Activated naive CD4-positive, alpha-beta T cell treated with anti-CD3 and anti-CD28 coated beads, Interleukin-2, amount 10 ng/mL, durations not matched to agents 7 days and 5 days (primary cell): Measurements from ENCODE around the gene UBASH3A.
A peak's percentile ranks its signal among the peaks of the same experiment; 100 is the strongest.

Source experiments
- CTCF ChIA-PET: fragments of 350-600 bp; sonication (Branson Sonifier 250); formaldehyde crosslinking; loops from one replicate; lab custom pipeline; 2021; ENCODE audit warnings: antibody characterized with exemption; lab: Charles Lee
- DNase-seq: peaks from one replicate; pipeline ENCODE4 v3.0.0-alpha.2; 2020
- H3K27ac Mint-ChIP-seq: one replicate; pipeline ENCODE4 v1.8.0; 2021; ENCODE audit warnings: mild to moderate bottlenecking, moderate library complexity, mixed read lengths
- H3K27me3 Mint-ChIP-seq: one replicate; pipeline ENCODE4 v1.8.0; 2021; ENCODE audit warnings: mild to moderate bottlenecking, mixed read lengths
- H3K36me3 Mint-ChIP-seq: one replicate; pipeline ENCODE4 v1.8.0; 2021; ENCODE audit warnings: mixed read lengths
- H3K4me1 Mint-ChIP-seq: one replicate; pipeline ENCODE4 v1.8.0; 2021; ENCODE audit warnings: mixed read lengths
- H3K4me3 Mint-ChIP-seq: one replicate; pipeline ENCODE4 v1.8.0; 2021; ENCODE audit warnings: mild to moderate bottlenecking, moderate library complexity, mixed read lengths
- H3K9me3 Mint-ChIP-seq: one replicate; pipeline ENCODE4 v1.8.0; 2021; ENCODE audit warnings: mixed read lengths

The UBASH3A gene

DNA sequence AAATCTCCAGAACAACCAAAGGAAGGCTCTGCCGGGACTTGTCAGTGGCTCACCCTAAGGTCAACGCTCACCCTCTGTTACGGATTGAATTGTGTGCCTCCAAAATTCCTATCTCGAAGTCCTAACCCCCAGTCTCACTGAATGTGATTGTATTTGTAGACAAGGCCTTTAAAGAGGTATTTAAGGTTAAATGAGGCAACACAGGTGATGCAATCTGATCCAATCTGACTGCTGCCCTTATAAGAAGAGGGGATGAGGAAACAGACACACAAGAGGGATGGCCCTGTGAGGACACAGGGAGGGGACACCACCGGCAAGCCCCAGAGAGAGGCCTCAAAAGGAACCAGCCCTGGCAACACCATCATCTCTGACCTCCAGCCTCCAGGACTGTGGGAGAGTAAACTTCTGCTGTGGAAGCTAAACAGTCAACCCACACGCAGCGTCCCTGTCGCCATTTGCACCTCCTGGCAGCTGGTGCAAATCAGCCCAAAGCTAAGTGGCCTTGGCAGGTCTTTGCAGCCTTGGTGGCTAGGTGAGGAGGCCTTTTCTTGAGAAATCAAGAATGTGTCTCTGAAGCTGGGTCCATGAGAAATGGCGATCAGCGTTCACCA, 24.2 kb downstream of the UBASH3A start:
- H3K36me3 Mint-ChIP-seq: peaks cover 84% of the 10 kb centered on the region
- H3K9me3 Mint-ChIP-seq: peaks cover 7% of the 10 kb centered on the region
- H3K4me3 Mint-ChIP-seq: no peak overlapping the region
- CTCF ChIA-PET: interaction anchor here (0.5 kb wide), 1 partner anchor 94 kb away, joined by 3 read pairs; no protein-coding TSS in a partner anchor
- H3K4me1 Mint-ChIP-seq: peaks cover 46% of the 10 kb centered on the region
- H3K27me3 Mint-ChIP-seq: no peaks in the 10 kb centered on the region
- no peak for DNase-seq
- H3K27ac Mint-ChIP-seq: no peak overlapping the region

GRCh38 chr21:42429021-42429420, 25.3 kb downstream of the UBASH3A start:
- H3K27ac Mint-ChIP-seq: no peak overlapping the region
- CTCF ChIA-PET: interaction anchor here (1.0 kb wide), 1 partner anchor 90 kb away, joined by 3 read pairs; no protein-coding TSS in a partner anchor
- peaks cover 7% of the 10 kb centered on the region for H3K9me3 Mint-ChIP-seq
- H3K36me3 Mint-ChIP-seq: peaks cover 84% of the 10 kb centered on the region
- DNase-seq: no peak
- H3K4me1 Mint-ChIP-seq: peaks cover 38% of the 10 kb centered on the region
- no peak overlapping the region for H3K4me3 Mint-ChIP-seq
- H3K27me3 Mint-ChIP-seq: no peaks in the 10 kb centered on the region

DNA sequence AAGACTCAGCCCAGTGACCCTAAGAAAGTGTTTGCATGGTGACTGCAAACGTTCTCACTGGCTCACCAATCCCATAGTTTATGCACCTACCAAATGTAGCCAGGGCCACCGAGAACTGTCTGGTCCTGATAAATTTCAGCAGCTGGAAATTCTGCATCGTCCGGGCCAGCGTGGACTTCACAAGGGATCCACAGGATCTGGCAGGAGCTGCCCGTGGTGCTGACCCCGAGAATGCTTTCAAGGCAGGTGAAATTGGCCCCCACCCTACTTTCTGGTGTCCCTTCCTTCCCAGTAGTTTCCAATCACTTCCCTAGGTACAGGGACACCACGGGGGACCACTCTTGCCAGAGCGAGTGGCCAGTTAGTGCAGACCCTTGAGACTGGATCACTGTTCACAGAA, 26.2 kb downstream of the UBASH3A start:
- peaks cover 38% of the 10 kb centered on the region for H3K4me1 Mint-ChIP-seq
- no peak overlapping the region for H3K4me3 Mint-ChIP-seq
- peaks cover 87% of the 10 kb centered on the region for H3K36me3 Mint-ChIP-seq
- H3K9me3 Mint-ChIP-seq: peaks cover 7% of the 10 kb centered on the region
- DNase-seq: no peak
- no peaks in the 10 kb centered on the region for H3K27me3 Mint-ChIP-seq
- CTCF ChIA-PET: interaction anchor here (0.6 kb wide), 1 partner anchor 393 kb away, joined by 4 read pairs; no protein-coding TSS in a partner anchor
- no peak overlapping the region for H3K27ac Mint-ChIP-seq

- Mint-ChIP-seq H3K9me3 (peaks cover 7% of the 10 kb centered on the region), H3K27me3 (no peaks in the 10 kb centered on the region), H3K4me1 (peaks cover 37% of the 10 kb centered on the region), H3K4me3 (no peak overlapping the region), H3K27ac (no peak overlapping the region), H3K36me3 (peaks cover 89% of the 10 kb centered on the region)
- CTCF ChIA-PET: interaction anchor here (0.6 kb wide), 1 partner anchor 392 kb away, joined by 4 read pairs; no protein-coding TSS in a partner anchor
- no peak for DNase-seq
Measured at GRCh38 chr21:42430521-42430920, 26.8 kb downstream of the UBASH3A start.

- Mint-ChIP-seq H3K27me3 (no peaks in the 10 kb centered on the region), H3K27ac (no peak overlapping the region), H3K4me3 (no peak overlapping the region), H3K4me1 (peaks cover 31% of the 10 kb centered on the region), H3K36me3 (peaks cover 91% of the 10 kb centered on the region), H3K9me3 (peaks cover 7% of the 10 kb centered on the region)
- CTCF ChIA-PET: no interaction called here
- DNase-seq: no peak
Measured at GRCh38 chr21:42431196-42431595, 27.5 kb downstream of the UBASH3A start.

DNA sequence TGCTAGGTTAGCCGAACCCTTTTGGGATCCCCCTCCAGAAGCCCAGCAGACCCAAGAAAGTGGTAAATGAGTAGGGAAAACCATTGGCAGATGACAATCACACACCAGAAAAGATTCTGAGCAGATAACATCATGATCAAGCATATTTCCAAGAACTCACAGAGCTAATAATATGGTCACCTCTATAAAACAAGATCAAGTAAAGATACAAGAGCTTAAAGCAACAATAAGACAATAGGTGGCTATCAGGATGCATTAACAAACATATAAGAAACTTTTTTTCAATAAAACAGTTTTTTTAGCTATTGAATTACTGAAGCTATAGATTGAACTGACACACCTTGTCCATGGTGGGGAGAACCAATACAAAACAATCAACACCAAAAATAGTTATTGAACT, 29.0 kb downstream of the UBASH3A start:
- Mint-ChIP-seq H3K4me3 (no peak overlapping the region), H3K27ac (no peak overlapping the region), H3K27me3 (no peaks in the 10 kb centered on the region), H3K4me1 (peaks cover 20% of the 10 kb centered on the region), H3K9me3 (peaks cover 7% of the 10 kb centered on the region), H3K36me3 (peaks cover 89% of the 10 kb centered on the region)
- no peak for DNase-seq
- CTCF ChIA-PET: interaction anchor here (1.0 kb wide), 1 partner anchor 51 kb away, joined by 3 read pairs; no protein-coding TSS in a partner anchor

DNA sequence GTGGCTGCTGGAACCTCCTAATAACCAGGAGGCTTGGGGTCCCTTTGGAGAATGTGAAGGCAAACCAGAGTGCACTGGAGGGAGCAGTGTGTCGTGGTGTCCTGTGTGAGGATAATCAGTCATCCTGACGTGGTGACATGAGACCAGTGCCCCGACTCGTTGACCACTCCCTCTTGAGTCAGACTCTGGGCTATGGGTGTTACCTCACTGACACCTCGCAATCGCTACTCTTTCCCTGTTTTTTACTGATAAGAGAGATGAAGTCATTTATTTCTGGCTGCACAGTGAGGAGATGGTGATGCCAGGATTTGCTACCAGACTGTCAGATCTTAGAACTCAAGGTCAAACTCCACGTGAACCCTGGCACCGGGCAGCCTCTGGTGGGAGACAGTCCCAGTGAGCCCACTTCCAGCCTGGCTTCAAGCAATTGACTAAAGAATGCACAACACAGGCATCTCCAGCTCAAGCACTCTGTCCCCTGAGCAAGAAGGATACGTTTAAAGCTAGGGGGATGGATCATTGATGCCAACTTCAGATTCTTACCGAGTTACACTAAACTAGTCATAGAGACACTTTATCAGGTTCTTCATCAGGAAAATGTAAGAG, 30.3 kb downstream of the UBASH3A start:
- H3K9me3 Mint-ChIP-seq: peaks cover 7% of the 10 kb centered on the region
- peaks cover 92% of the 10 kb centered on the region for H3K36me3 Mint-ChIP-seq
- no peaks in the 10 kb centered on the region for H3K27me3 Mint-ChIP-seq
- H3K27ac Mint-ChIP-seq: no peak overlapping the region
- no peak for DNase-seq
- H3K4me1 Mint-ChIP-seq: peaks cover 26% of the 10 kb centered on the region
- no peak overlapping the region for H3K4me3 Mint-ChIP-seq
- CTCF ChIA-PET: no interaction called here

DNA sequence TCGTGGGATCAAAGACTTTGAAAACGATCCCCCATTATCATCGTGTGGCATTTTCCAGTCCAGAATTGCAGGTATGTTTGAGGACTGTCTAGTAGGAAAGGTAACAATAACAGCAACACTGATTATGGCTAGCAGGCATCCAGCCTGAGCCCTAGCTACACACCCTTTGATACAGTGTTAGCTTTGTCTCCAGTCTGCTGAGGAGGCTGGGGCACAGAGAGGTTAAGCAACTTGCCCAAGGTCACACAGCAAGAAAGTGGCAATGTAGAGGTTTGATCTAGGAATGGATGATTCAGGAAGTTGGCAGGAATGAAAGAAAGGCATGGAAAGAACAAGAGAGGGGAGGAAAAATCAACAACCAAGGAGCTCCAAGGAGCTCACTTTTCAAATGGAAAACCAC, 31.2 kb downstream of the UBASH3A start:
- peaks cover 92% of the 10 kb centered on the region for H3K36me3 Mint-ChIP-seq
- no peak overlapping the region for H3K27ac Mint-ChIP-seq
- CTCF ChIA-PET: no interaction called here
- DNase-seq: no peak
- no peak overlapping the region for H3K4me3 Mint-ChIP-seq
- H3K9me3 Mint-ChIP-seq: peaks cover 7% of the 10 kb centered on the region
- no peaks in the 10 kb centered on the region for H3K27me3 Mint-ChIP-seq
- peaks cover 34% of the 10 kb centered on the region for H3K4me1 Mint-ChIP-seq

DNA sequence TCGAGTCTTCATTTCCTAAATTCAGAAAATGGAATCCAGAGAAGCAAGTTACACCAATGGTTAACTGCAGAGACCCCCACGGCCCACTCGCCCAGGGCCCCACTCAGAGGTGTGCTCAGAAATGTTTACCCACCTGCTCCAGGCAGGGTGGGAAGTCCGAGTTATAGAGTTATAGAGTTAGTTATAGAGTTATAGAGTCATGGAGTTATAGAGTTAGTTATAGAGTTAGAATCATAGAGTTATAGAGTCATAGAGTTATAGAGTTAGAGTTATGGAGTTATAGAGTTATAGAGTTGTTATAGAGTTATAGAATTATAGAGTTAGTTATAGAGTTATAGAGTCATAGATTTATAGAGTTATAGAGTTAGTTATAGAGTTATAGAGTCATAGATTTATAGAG, 31.7 kb downstream of the UBASH3A start:
- CTCF ChIA-PET: no interaction called here
- H3K27ac Mint-ChIP-seq: no peak overlapping the region
- H3K36me3 Mint-ChIP-seq: peaks cover 93% of the 10 kb centered on the region
- H3K9me3 Mint-ChIP-seq: peaks cover 7% of the 10 kb centered on the region
- H3K4me3 Mint-ChIP-seq: no peak overlapping the region
- H3K4me1 Mint-ChIP-seq: peaks cover 37% of the 10 kb centered on the region
- no peak for DNase-seq
- H3K27me3 Mint-ChIP-seq: no peaks in the 10 kb centered on the region

GRCh38 chr21:42435833-42436232, 32.1 kb downstream of the UBASH3A start:
- peaks cover 40% of the 10 kb centered on the region for H3K4me1 Mint-ChIP-seq
- H3K9me3 Mint-ChIP-seq: peaks cover 7% of the 10 kb centered on the region
- no peaks in the 10 kb centered on the region for H3K27me3 Mint-ChIP-seq
- no peak for DNase-seq
- H3K27ac Mint-ChIP-seq: no peak overlapping the region
- CTCF ChIA-PET: no interaction called here
- H3K4me3 Mint-ChIP-seq: no peak overlapping the region
- H3K36me3 Mint-ChIP-seq: peaks cover 94% of the 10 kb centered on the region

- Mint-ChIP-seq H3K4me1 (peaks cover 40% of the 10 kb centered on the region), H3K27me3 (no peaks in the 10 kb centered on the region), H3K4me3 (no peak overlapping the region), H3K9me3 (peaks cover 7% of the 10 kb centered on the region), H3K36me3 (peaks cover 92% of the 10 kb centered on the region), H3K27ac (no peak overlapping the region)
- DNase-seq: no peak
- CTCF ChIA-PET: interaction anchor here (0.8 kb wide), 1 partner anchor 100 kb away, joined by 4 read pairs; no protein-coding TSS in a partner anchor
Measured at GRCh38 chr21:42436914-42437313, 33.2 kb downstream of the UBASH3A start.

- Mint-ChIP-seq H3K4me3 (no peak overlapping the region), H3K36me3 (peaks cover 92% of the 10 kb centered on the region), H3K27ac (no peak overlapping the region), H3K4me1 (peaks cover 40% of the 10 kb centered on the region), H3K9me3 (no peaks in the 10 kb centered on the region), H3K27me3 (no peaks in the 10 kb centered on the region)
- CTCF ChIA-PET: interaction anchor here (1.1 to 1.2 kb wide), 3 partner anchors 33 to 128 kb away, joined by 3 read pairs; no protein-coding TSS in a partner anchor
- no peak for DNase-seq
Measured at GRCh38 chr21:42437786-42438185, 34.1 kb downstream of the UBASH3A start.

GRCh38 chr21:42438316-42439205, 34.9 kb downstream of the UBASH3A start:
- H3K4me3 Mint-ChIP-seq: no peak overlapping the region
- peak; percentile 16 for DNase-seq
- peaks cover 40% of the 10 kb centered on the region for H3K4me1 Mint-ChIP-seq
- no peaks in the 10 kb centered on the region for H3K27me3 Mint-ChIP-seq
- CTCF ChIA-PET: interaction anchor here (1.1 to 1.2 kb wide), 3 partner anchors 34 to 129 kb away, joined by 3 read pairs; no protein-coding TSS in a partner anchor
- no peak overlapping the region for H3K27ac Mint-ChIP-seq
- no peaks in the 10 kb centered on the region for H3K9me3 Mint-ChIP-seq
- peaks cover 91% of the 10 kb centered on the region for H3K36me3 Mint-ChIP-seq
